Cardiac muscle cell (in vitro differentiated cells and primary cell): Measurements from ENCODE around the gene CAPN9. TPM values are rescaled to one million over a fixed set of nuclear protein-coding genes. Genes with fewer than 3 reads are reported as not detected.
A peak's percentile ranks its signal among the peaks of the same experiment; 100 is the strongest.

ENCODE experiments used
- DNase-seq, 2 donors: peaks; one replicate each; pipeline versions ENCODE4 v3.0.0 to v3.0.0-alpha.2; 2010 to 2017; ENCODE audit warnings: low read depth in 1 of 2, low spot score in 1 of 2
- H3K27ac ChIP-seq: fragments of 200-600 bp; sonication (generic); 2 replicates; pipeline ENCODE4 v1.5.1; 2016
- H3K27me3 ChIP-seq: fragments of 200-600 bp; sonication (generic); 2 replicates; pipeline ENCODE4 v1.6.0; 2016; ENCODE audit warnings: control low read depth
- H3K36me3 ChIP-seq: fragments of 200-600 bp; sonication (generic); 2 replicates; pipeline ENCODE4 v1.5.1; 2016; ENCODE audit warnings: control low read depth
- H3K4me1 ChIP-seq: fragments of 200-600 bp; sonication (generic); 2 replicates; pipeline ENCODE4 v1.8.1; 2017; ENCODE audit warnings: low read depth, mild to moderate bottlenecking, mixed run types
- H3K4me3 ChIP-seq: fragments of 200-600 bp; sonication (generic); 2 replicates; pipeline ENCODE4 v1.5.1; 2016; ENCODE audit warnings: mild to moderate bottlenecking
- H3K9me3 ChIP-seq: fragments of 200-600 bp; sonication (generic); 2 replicates; pipeline ENCODE4 v1.5.1; 2017; ENCODE audit warnings: low read depth, mild to moderate bottlenecking, control low read depth
- polyA plus RNA-seq: library from polyadenylated mRNA; unstranded; fragments of >200 nt; fragmentation: Nextera tagmentation; extraction: Ambion mirVana; gene quantifications from 2 replicates; pipeline ENCODE4 v1.2.1, GENCODE V29; 2016
- total RNA-seq: library from RNA; depleted of rRNA; stranded (reverse); fragments of >200 nt; gene quantifications from 2 replicates; pipeline ENCODE4 v1.2.3, GENCODE V29; 2016
- TF ChIP-seq, protein P1 (sequence below): IDR thresholded peaks from 2 replicates; pipeline ENCODE4 v1.5.1; 2012; ENCODE audit warnings: low read depth, mild to moderate bottlenecking, low read length

CAPN9 gene
- total and polyA plus RNA-seq, 2 experiments from 2014 or later: 0.12 to 0.87 TPM

DNA sequence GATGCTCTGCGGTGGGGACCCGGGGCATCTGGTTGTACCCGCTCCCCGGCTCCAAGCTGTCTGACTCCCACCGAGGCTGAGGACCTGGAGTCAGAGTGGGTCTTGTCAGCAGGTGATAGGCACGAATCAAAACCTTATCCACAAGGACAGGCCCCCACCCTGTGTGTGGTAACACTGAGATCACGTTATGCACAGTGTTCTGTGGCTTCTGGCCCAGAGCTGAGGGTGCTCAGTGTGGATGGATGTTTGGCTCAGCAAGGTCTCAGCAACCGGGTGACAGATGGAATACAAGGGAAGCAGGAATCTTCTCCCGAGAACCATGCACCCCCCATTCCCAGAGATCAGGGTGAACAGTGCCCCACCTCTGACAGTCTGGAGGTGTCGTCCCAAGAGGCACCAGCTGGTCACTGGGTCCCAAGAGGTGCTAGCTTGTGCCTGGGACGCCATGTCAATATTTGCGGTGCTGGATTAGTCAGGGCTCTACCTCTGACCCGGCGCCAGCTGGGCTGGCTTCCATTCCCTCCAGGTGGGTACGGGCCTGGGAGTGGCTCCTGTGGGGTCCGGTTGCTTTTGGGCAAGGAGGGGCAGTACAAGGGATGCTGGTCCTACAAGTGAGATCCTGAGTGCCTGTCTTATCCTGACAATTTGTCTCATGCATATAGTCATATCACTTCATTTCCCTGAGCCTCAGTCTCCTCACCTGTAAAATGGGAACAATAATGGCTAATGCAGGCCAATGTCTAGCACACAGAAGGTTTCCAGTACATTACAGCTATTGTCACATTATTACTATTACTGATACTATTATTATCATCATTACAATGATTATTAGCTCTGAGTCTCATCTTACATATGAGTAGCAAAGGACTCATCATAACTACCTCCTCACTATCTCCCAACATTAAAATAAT lies 957 bp downstream of the CAPN9 start:
- no peaks in the 10 kb centered on the region for H3K27me3 ChIP-seq
- H3K4me3 ChIP-seq: no peak overlapping the region
- TF ChIP-seq, protein P1, sequence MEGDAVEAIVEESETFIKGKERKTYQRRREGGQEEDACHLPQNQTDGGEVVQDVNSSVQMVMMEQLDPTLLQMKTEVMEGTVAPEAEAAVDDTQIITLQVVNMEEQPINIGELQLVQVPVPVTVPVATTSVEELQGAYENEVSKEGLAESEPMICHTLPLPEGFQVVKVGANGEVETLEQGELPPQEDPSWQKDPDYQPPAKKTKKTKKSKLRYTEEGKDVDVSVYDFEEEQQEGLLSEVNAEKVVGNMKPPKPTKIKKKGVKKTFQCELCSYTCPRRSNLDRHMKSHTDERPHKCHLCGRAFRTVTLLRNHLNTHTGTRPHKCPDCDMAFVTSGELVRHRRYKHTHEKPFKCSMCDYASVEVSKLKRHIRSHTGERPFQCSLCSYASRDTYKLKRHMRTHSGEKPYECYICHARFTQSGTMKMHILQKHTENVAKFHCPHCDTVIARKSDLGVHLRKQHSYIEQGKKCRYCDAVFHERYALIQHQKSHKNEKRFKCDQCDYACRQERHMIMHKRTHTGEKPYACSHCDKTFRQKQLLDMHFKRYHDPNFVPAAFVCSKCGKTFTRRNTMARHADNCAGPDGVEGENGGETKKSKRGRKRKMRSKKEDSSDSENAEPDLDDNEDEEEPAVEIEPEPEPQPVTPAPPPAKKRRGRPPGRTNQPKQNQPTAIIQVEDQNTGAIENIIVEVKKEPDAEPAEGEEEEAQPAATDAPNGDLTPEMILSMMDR: no peak
- no peak for DNase-seq
- peak overlapping the region; percentile 50 for H3K27ac ChIP-seq
- H3K36me3 ChIP-seq: no peaks in the 10 kb centered on the region
- no peaks in the 10 kb centered on the region for H3K9me3 ChIP-seq
- H3K4me1 ChIP-seq: peaks cover 23% of the 10 kb centered on the region

DNA sequence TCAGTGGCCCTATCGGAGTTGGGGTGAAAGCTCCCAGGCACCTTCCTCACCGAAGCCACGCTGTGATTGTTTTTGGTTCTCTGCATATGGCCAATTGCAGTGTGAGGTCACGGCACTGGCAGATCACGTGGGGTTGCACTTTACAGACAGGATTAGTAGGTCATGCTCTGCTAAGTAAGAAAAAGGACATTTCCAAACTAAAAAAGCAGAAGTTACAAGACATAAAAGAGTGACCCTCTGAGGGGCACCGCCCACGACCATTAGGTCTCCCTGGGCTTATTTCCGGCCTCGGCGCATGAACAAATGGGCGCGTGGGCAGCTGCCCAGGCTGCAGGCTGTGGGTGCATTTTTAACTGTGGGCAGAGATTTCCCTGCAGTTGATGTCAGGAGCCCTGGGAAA lies 2.0 kb downstream of the CAPN9 start:
- H3K36me3 ChIP-seq: no peaks in the 10 kb centered on the region
- H3K4me1 ChIP-seq: peaks cover 28% of the 10 kb centered on the region
- H3K4me3 ChIP-seq: no peak overlapping the region
- no peak for DNase-seq
- no peak overlapping the region for H3K27ac ChIP-seq
- no peaks in the 10 kb centered on the region for H3K9me3 ChIP-seq
- TF ChIP-seq, protein P1: no peak
- no peaks in the 10 kb centered on the region for H3K27me3 ChIP-seq

DNA sequence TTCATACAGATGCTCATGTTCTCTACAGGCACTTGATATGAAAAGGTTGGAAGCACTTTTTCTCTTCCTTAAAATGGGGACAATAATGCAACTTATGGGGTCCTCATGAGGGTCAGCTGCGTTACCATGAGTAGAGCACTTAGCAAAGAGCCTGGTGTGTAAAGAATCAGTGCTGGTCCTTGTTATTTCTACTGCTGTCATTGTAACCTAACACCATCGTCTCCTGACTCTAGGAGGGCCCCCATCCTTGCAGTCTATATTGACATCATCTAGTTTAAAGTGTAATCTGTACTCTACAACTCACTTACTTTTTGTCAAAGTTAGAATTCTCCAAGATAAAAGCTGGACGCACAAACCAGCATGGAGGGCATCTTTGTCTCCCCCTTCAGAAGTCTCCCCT lies 2.4 kb downstream of the CAPN9 start:
- TF ChIP-seq, protein P1: no peak
- Histone ChIP-seq H3K36me3 (no peaks in the 10 kb centered on the region), H3K27ac (no peak overlapping the region), H3K4me1 (peaks cover 28% of the 10 kb centered on the region), H3K9me3 (no peaks in the 10 kb centered on the region), H3K4me3 (no peak overlapping the region), H3K27me3 (no peaks in the 10 kb centered on the region)
- DNase-seq: no peak

DNA sequence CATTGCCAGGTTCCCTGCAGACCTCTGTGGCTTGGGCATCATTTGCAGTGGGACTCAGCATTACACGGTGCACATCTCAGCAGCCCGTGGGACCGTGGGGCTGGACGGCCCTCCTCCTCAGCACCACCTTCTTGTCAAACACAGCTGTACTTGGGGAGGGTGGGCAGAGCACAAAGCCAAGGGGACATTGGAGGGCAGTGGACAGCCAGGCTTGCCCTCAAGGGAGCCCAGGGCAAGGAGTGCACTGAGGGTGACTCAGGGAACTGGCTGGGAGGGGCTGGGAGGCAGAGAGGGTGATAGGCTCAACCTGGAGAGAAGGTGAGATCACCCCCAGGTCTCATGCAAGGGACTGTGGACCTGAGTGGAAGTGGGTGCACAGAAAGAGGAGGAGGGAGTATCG lies 3.4 kb downstream of the CAPN9 start:
- Histone ChIP-seq H3K27me3 (no peaks in the 10 kb centered on the region), H3K27ac (no peak overlapping the region), H3K9me3 (no peaks in the 10 kb centered on the region), H3K4me3 (no peak overlapping the region), H3K36me3 (no peaks in the 10 kb centered on the region), H3K4me1 (peaks cover 28% of the 10 kb centered on the region)
- TF ChIP-seq, protein P1: no peak
- no peak for DNase-seq

DNA sequence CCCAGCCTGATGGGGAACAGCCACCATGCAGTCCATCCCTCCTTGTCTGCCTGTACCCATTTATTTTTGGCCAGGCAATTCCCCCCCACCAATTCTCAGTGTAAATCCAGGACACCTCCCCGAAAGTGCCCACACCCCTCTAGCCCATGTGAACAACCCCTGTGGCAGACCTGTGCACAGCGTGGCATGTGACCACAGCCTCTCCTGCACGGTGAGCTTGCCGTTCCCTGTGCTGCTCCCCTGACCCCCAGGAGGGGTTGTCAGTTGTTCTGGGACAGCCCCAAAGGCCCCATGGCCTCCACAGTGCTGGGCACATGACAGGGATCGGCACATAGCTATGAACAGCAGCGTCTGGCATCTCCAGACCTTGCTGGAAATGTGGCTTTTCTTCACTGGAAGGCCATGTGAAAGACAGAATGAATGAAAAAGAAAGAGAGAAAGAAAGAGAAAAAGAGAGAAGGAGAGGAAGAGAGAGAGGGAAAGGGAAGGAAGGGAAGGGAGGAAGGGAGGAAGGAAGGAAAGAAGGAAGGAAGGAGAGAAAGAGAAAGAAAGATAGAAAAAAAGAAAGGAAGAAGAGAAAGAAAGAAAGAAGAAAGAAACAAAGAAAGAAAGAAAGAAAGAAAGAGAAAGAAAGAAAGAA lies 3.9 kb downstream of the CAPN9 start:
- H3K27me3 ChIP-seq: no peaks in the 10 kb centered on the region
- H3K4me3 ChIP-seq: no peak overlapping the region
- TF ChIP-seq, protein P1: no peak

More for the DNA sequence above, 3.9 kb downstream of the CAPN9 start:
- Histone ChIP-seq H3K27ac (no peak overlapping the region), H3K4me1 (peaks cover 28% of the 10 kb centered on the region), H3K9me3 (no peaks in the 10 kb centered on the region), H3K36me3 (no peaks in the 10 kb centered on the region)
- no peak for DNase-seq
